GM06990 (cell line): ENCODE data around the gene AQP9.

Experiments
- DNase-seq: peaks from one replicate; pipeline ENCODE4 v3.0.0-alpha.2; 2011; ENCODE audit not compliant: insufficient read length; ENCODE audit errors: extremely low read depth
- H3K27me3 ChIP-seq: replicated peaks from 2 replicates; pipeline ENCODE4 v1.6.0; 2011; ENCODE audit warnings: low read length; ENCODE audit not compliant: control insufficient read depth, insufficient read depth
- H3K36me3 ChIP-seq: 2 replicates; pipeline ENCODE4 v1.5.1; 2011; ENCODE audit warnings: low read length; ENCODE audit not compliant: control insufficient read depth, insufficient read depth
- H3K4me3 ChIP-seq: replicated peaks from 2 replicates; pipeline ENCODE4 v1.5.1; 2011; ENCODE audit warnings: low read depth, mild to moderate bottlenecking, control low read depth, low read length
- CTCF ChIP-seq: IDR thresholded peaks from 2 replicates; pipeline ENCODE4 v1.5.1; 2011; ENCODE audit warnings: low read length, control low read depth, mild to moderate bottlenecking, inconsistent platforms; ENCODE audit not compliant: insufficient read depth, poor library complexity, severe bottlenecking

Gene AQP9

DNA sequence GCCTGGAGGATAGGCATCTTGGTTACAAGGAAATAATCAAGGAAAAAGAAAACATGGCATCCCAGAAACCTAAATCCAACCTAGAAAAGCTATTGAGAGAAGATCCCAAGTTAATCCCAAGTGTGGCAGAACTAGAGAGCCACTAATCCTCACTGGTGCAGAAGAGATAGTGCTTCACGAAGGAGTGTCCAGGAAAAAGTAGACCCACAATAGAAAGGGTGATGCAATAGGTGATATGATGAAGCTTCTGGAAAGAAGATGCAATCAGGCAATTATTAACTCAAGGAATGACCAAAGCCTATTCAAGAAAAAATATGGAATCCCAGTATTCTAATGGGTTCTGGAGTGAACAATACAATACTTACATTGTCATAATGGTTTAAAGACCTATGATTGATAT is 95.2 kb downstream of the AQP9 start:
- H3K27me3 ChIP-seq: peaks cover 2% of the 10 kb centered on the region
- DNase-seq: no peak
- no peak for TF ChIP-seq CTCF

More for the DNA sequence above, 95.2 kb downstream of the AQP9 start:
- H3K4me3 ChIP-seq: no peak overlapping the region
- H3K36me3 ChIP-seq: no peaks in the 10 kb centered on the region
